Myometrial cell (primary cell): ENCODE data around the gene PAPPA2. TPM values are rescaled to one million over a fixed set of nuclear protein-coding genes. Genes with fewer than 3 reads are reported as not detected.

ENCODE experiments used
- total RNA-seq: library from RNA; depleted of rRNA; stranded (reverse); fragments of >200 nt; gene quantifications from 2 replicates; pipeline ENCODE4 v1.2.3, GENCODE V29; 2015

PAPPA2 gene
- total RNA-seq, result under 0.01 and 0.35 TPM in 2 replicates

GRCh38 chr1:176462674-176463378, at the start of gene PAPPA2:
PAPPA2 (plus strand) TSS chr1:176463175; CDS start chr1:176556323, 93,148 bp downstream.

